Prostate gland (tissue), 2 donors: ENCODE results near the gene COL1A1.

Experiments
- POLR2A ChIP-seq: fragments of 450-650 bp; IDR thresholded peaks from one replicate; pipeline ENCODE4 v1.6.1; 2016; ENCODE audit warnings: antibody characterized with exemption, mild to moderate bottlenecking
- POLR2AphosphoS5 ChIP-seq: sonication (generic); formaldehyde crosslinking; IDR thresholded peaks from one replicate; pipeline ENCODE4 v1.6.1; 2017; ENCODE audit warnings: antibody characterized with exemption
- TF ChIP-seq, protein P1 (sequence below), 4 experiments: fragments of 200-600 bp in 2 of 4; fragments of 450-650 bp in 2 of 4; sonication (generic) in 2 of 4; IDR thresholded peaks; 1 replicate in 3 of 4; 2 replicates in 1 of 4; pipeline ENCODE4 v1.5.1; 2016 to 2019; ENCODE audit warnings: antibody characterized with exemption in 4 of 4, mild to moderate bottlenecking in 2 of 4, moderate library complexity in 2 of 4

DNA sequence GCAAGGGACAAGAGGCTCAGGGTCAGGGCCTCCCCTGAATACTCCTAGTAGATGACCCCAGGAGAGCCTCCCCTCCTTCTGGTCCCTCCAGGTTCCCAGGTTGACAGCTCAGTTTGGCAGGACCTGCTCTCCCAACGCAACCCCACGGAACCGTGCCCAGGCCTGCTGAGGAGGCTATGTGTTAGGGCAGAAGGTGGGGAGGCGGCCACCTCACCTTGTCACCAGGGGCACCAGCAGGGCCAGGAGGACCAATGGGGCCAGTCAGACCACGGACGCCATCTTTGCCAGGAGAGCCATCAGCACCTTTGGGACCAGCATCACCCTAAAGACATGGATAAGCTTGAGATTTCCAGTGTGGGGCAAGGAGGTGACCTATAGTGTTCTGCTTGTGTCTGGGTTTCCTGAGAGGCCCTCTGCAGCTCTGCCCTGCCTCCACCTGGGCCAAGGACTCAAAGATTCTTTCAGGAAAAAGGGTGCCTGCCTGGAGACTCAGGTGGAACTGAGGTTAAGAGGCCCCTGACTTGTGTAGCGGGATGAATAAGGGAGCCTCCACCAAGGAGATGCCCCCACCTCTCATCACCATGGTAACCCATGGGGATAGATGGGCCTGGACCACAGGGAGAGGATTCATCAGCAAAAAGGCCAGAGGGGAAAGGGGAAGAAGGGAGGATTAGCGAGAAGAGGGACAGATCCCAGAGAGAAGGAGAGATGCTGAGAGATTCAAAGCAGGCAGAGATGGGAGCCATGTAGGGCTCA is 10.7 kb downstream of the COL1A1 start:
- TF ChIP-seq, protein P1, sequence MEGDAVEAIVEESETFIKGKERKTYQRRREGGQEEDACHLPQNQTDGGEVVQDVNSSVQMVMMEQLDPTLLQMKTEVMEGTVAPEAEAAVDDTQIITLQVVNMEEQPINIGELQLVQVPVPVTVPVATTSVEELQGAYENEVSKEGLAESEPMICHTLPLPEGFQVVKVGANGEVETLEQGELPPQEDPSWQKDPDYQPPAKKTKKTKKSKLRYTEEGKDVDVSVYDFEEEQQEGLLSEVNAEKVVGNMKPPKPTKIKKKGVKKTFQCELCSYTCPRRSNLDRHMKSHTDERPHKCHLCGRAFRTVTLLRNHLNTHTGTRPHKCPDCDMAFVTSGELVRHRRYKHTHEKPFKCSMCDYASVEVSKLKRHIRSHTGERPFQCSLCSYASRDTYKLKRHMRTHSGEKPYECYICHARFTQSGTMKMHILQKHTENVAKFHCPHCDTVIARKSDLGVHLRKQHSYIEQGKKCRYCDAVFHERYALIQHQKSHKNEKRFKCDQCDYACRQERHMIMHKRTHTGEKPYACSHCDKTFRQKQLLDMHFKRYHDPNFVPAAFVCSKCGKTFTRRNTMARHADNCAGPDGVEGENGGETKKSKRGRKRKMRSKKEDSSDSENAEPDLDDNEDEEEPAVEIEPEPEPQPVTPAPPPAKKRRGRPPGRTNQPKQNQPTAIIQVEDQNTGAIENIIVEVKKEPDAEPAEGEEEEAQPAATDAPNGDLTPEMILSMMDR (IDR thresholded peaks at IDR 0.05) = no peak
- no peak for TF ChIP-seq POLR2AphosphoS5
- no peak for TF ChIP-seq POLR2A
